HTR-8/SVneo (cell line): ENCODE data around the gene STK24.
"Not testable (repeated sequence)": the region's sequence is repeated elsewhere in the genome, so short reads cannot be mapped to it uniquely, and the experiment has no call there.

Experiments used
- DNase-seq: peaks from one replicate; pipeline ENCODE4 v3.0.0; 2011; ENCODE audit warnings: low spot score, mixed read lengths; ENCODE audit not compliant: insufficient read length
- FAIRE-seq: peaks from 2 replicates; lab custom pipeline; 2011; peaks lifted over from hg19 to GRCh38; lab: Jason Lieb, UNC

STK24 gene

DNA sequence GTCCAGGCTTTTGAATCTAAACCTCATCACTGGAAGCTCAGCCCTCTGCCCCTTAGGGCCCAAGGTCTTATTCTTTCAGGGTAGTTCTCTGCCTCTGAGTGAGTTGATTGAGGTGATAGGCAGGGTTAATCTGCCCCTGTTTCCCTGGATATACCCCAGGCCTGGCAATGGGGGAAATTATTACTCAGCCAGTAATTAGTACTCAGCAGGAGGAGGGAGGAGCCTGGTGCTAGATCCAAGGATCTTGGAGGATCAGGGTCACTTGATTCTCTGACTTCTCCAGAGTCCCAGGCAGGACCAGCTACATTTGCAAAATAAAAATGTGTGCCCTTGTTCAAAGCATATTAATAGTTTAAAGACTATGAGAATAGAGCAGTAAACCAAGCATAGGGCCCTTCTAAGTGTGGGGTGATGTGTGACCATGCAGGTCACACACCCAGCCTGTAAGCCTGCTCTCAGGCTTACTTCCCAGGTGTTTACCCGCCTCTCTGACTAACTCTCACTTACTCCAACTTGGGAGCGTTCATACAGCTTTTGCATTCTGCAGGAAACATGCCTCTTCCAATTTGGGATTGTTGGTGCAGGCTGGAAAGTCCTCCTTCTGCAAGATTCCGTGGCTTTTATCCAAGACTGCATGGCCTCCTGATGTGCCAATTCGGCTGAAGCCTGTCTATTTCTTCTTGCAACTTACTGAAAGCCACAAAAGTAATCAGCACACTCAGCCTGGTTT, 7.9 kb upstream of the STK24 start:
- DNase-seq, result no peak
- no peak for FAIRE-seq

DNA sequence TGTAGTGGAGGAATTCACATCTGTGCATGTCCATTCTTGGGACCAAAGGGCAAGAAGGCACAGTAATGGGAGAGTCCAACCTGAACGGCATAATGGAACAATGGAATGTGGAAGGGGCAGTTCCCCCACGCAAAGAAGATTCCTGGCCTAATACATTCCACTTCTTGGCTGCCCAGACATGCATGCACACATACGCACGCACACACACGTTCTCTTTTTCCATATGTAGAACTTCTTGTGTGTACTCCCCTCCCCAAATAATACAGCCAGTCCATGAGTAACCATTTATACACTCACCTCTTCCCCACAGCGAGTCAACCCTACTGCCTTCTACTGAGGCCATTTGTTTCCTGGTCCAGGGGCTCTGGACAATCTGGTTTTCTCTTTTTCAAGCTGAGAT, 6.0 kb upstream of the STK24 start:
- FAIRE-seq (no peak), DNase-seq (no peak)

DNA sequence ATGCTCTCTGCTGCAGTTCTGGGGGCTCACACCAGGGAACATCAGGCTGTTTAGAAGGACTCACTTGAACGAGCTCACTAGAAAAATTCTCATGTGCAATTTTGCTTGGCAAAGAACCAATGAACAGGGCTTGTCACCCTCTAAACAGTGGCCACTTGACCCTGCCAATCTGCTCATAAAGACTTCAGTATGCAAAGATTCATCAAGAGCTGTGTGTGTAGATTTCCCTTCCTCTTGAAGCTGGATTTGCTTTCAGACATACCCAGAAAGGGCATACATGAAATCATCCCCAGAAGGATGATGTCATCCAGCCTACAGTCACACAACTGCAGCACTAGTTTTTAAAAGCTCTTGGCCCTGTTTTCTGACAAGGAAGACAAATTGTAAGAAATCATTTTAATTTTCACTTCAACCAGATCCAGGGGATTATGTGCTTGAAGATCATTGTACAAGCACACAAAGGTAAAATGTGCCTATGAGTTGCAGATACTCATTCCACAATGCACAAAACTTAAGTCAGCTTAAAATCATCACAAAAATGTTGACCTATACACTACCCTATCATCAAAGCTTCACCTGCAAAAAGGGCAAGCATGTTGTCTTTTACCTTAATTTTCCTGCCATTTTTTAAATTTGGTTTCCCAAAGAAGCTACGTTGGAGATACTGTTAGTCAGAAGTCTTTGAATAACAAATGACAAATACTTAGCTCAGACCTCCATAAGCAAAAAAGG, 5.2 kb upstream of the STK24 start:
- FAIRE-seq (no peak), DNase-seq (no peak)

DNA sequence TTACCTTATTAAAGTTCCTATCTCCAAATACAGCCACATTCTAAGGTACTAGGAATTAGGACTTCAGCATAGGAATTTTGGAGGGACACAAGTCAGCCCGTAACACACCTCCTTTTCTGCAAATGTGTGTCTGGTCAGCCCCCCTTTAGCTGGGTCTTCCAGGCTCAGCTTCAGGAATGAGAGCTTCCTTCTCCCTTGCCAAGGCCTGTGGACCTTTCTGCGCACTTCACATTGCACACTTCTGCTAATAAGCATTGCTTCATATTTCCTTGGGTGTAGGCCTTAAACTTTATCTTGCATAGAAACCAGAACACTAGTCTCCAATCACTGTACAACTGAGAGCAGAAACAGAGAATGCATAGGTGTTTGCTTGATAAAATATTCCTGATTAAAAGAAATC, 4.5 kb upstream of the STK24 start:
- FAIRE-seq (no peak), DNase-seq (no peak)

DNA sequence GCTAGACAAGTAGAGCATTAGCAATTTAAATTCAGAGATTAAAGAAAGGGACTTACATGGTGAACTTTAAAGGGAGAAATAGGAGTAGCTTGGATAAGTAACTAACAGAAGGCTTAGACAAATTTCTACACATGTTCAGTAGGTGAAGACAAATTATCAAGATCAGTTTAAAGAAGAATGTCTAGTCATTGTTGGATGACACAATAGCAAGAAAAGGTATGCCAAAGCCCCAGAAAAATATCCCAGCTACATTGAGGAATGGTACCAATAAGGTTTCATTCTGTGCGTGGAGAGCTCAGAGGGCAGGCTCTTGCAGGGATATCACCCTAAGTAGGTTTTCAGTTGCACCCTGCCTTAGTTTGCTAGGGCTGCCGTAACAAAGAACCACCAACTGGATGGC, 3.5 kb upstream of the STK24 start:
- FAIRE-seq (no peak), DNase-seq (no peak)

DNA sequence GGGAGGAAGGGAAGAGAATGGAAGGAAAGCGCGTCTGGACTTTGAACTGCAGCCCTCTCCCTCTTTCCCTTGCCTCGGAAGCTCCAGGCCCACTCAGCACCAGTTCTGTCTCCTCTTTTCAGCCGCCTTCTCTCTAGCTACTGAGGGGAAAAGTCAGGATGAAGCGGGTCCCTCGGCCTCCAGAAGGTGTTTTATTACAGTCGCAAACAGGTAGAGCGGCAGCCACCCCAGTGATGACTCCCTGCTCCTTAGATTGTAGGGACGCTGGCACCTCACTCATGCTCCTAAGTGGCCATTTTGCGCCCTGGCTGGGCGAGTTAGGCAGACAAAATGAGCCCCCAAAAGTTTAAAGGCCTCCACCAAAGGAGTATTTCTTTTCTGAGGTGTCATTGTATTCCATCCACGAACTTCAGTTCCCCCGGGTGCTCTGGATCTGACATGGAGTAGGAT, 954 bp upstream of the STK24 start:
- no peak for FAIRE-seq

DNA sequence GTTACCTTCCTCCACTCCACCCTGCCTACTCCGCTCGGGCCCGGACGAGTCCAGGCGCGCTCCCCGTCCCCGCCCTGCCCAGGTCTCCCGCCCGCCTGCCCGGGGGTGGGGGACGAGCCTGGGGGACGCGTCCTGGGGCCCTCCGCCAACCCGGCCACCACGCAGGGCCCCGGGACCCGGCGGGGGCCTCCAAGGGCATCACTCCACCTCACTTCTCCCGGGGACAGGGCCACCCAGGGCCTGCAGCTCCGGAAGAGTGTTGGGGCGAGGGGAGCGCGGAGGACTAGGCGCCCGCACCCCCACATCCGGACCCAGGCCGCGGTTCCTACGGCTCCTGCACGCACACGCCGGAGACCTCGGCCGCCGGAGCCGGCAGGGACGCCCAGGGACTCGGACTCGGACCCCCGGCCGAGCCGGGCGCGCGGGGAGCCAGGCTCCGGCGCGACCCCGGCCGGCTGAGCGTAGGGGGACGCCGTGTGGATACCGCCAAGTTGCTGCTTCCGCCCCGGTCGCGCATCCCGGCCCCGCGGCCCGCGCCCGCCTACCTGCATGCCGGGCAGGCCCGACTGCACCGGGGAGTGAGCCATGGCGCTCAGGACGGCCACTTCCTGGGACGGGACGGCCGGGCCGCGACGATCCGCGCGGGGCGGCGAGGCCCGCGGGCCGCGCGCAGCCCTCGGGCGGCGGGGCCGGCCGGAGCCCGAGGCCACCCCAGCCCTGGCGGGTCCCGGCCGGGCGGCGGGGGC, 534 bp downstream of the STK24 start:
- FAIRE-seq, result no peak
- DNase-seq, result no peak

More for the DNA sequence above, 954 bp upstream of the STK24 start:
- DNase-seq, result no peak

DNA sequence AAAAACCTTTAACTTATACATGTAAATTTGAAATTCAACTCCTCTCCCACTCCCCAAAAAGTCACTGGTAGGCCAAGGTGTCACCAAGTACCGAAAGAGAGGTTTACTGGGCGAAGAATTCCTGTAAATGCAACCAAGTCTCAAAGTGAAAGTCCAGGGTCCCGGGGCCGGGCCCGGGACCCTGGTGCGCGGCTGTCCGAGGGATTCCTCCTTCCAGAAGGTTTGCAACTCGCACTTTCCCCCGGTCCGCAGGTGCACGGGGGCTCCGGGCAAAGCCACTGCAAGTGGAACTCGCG, 1.1 kb downstream of the STK24 start:
- FAIRE-seq, result no peak
- DNase-seq, result no peak

DNA sequence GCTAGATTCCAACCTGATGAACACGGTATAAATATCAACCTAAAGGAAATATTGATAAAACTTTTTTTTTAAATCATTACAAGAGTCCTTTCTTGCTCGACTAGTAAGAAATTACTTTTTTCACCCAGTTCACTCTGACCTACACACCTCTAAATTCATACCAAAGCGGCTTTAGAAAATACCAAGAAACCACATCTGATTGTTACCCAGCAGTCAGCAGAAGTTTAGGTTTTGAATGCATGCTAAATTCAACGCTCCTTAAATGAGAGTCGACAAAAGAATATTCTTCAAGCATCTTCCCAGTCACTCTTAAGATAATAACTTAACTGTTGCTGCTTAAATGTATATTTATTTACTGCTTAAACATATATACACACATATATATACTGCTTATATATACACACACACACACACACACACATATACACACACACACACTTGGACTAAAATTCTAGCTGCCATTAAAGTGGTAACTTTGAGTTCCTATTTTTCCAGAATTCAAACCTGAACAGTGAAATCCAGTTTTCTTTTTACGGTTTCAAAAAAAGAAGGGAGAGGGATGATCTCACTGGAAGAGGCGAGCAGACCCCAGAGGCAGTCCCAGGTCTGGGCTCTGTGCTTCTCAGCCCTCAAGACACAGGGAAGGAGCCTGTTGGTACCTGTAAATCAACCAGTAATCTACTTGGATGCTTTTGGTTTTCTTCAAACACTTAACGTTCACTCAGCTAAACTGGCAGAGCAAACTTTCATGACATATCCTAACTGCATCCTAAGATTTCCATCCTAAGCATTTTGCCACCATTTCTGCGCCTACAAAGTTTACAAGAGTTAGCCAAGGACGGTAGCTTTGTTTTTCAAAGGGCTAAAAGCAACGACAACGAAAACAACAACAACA, 1.7 kb downstream of the STK24 start:
- FAIRE-seq (no peak), DNase-seq (no peak)

DNA sequence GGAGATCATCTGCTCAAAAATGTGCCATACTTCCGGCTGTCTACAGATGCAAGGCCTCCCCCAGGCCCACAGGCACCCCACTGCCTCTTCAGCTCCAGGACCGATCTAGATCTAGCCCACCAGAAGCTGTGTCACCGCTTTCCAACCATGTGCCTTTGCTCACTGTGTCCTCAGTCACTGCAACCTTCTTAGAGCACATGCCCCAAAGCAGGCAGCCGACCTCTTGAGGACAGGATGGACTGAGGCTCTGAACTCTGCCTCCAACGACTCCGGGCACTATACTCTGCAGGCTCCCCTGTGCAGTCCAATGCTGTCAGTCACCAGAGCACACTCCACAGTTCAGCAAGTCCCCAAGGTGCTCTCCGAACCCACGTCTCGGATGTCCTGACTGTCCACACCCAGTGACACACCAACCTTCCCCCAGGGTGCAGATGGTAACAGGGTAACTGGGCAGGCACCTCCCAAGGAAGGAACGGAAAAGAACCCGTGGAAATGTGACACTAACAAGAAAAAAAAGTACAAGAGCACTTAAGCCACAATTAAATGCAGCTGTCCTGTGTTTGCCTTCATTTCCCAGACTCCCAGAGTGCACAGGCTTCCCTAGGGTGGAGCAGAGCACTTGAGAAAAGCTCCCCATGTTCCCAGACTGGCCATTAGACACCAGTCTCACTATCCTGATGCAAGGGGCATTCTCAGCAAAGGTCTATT, 4.8 kb downstream of the STK24 start:
- FAIRE-seq (no peak), DNase-seq (no peak)

DNA sequence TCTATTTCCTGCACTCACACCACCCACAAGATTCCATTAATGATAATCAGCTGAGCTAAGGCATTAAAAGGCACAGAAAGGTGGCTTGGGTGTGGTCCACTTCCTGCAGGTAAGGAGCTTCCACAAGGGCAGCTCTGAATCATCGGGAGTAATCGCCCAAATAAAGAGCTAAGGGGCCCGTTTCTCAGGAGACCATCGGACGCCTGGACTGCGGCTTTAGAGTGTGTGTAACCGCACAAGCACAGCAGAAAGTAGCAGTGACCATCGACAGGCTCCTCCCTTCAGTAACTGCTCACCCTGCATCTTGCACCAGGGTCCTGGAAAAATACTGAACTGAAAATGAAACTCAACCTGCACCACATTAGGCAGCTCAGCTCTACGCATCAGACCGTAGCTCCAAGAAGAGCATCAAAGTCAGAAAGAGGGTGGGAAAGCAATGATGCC, 6.0 kb downstream of the STK24 start:
- DNase-seq (no peak), FAIRE-seq (no peak)

DNA sequence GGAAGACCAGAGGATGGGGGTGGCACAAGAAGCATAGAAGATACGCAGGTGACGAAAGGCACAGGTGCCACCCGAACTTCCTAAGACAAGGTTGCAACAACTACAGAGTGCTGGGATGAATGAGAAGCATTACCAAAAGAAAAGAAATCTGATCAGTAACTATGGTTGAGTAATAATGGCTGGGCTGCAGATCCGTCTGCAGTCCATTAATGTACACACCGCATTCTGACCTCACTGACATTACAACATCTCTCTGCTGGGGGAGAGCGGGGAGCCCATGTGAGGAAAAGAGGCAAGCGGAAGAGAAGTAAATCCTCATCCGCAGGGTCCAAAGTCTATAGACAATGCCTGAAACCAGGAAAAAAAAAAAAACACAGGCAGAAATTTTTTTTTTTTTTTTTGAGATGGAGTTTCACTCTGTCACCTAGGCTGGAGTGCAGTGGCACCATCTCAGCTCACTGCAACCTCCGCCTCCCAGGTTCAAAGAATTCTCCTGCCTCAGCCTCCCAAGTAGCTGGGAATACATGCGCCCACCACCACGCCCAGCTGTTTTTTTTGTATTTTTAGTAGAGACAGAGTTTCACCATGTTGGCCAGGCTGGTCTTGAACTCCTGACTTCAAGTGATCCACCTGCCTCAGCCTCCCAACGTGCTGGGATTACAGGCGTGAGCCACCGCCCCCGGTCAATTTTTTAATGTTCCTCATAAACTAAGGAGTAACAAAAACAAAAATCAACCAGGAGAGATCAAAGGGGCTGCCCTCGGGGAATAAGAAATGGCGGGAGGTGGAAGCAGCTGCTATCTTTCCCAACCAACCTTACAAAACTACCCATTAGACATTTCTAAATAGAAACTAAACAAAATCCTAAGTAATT, 7.2 kb downstream of the STK24 start:
- FAIRE-seq, result not testable (repeated sequence)

DNA sequence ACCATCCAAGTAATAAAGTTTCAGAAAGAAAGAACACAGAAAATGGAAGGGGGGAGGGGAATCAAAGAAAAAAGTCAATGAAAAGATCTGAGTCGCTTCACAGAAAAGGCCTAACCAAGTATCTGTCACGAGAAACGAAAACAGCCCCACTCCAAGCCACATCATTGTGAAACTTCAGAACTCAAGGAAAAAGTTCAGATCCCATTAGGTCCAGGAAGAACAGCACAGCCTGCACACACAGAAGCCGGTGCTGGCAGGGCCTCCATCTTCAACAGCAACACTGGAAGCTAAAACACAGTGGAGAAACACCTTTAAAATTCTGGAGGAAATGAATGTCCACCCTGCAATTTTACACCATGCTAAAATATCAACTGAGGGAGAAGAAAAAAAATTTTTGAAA, 8.0 kb downstream of the STK24 start:
- DNase-seq, result no peak
- no peak for FAIRE-seq

More for the DNA sequence above, 7.2 kb downstream of the STK24 start:
- DNase-seq, result not testable (repeated sequence)

DNA sequence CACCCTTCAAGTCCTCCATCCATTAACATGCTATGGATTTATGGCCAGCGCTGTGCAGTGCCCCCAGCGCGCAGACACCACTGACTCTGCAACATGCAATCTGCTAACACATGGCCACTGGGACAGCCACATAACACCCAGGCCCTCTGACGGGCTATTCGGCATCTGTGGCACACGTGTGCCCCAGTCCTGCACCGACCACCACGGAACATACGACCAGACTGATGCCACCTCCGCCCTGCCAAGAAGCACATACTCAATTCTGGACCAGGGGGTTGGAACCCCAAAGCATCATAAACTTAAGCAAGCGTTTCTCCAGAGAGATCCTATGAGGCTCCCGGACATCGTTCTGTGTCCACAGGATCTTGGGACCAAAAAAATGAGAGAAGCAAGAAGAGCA, 9.8 kb downstream of the STK24 start:
- FAIRE-seq (no peak), DNase-seq (no peak)

DNA sequence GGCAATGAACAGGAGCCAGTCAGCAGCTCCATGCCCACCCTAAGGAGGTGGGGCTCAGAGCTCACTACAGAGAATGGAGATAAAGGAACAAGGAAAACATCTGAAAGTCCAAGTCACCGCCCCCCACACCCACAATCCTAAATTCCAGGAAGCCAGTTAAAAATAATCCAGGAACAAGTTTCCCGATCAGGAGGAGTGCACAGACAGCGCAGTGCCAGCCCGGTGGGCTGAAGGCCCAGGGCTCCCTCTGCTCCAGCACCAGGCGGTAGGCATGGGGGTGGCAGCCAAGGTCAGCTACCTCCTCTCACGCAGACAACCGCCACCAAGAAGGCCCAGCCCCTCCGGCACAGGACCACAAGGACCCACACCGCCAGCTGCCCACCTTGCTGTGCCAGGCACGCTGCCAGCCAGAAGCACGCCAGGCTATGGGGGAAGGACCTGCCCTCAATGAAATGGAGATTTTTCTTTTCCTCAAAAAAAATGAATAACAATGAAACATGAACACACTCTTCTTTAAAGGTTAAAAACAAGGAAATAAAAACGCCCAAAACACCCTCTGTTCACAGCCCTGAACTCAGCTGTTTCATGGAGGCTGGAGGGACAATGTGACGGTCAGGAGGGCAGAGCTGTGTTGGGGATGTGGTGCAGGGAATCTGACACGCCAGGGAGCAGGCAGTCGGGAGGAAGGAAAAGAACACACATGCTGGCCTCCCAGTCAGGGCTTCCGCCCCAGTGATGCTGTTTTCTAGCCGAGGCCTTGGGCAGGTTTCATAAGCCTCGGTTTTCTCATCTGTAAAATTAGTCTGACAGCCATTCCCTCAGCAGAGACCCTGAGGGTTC, 11.0 kb downstream of the STK24 start:
- no peak for FAIRE-seq
- no peak for DNase-seq

DNA sequence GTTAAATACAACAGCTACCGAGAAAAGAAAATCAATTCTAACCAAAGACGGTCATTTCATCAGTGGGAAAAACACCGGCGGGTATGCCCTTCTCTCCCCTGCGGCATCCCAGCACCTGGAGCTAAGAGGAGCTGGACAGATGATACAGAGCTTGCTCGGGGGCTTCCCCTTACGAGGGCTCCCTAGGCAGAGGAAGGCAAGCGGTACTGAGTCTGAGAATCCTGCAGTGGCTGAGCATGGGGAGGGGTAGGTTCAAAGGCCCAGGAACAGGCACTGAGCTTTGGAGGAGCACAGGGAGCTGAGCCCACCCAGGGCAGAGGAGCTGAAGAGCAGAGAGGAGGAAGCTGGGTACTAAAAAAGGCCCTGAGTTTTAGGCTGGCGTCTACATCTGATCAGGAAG, 12.7 kb downstream of the STK24 start:
- FAIRE-seq, result no peak
- no peak for DNase-seq

DNA sequence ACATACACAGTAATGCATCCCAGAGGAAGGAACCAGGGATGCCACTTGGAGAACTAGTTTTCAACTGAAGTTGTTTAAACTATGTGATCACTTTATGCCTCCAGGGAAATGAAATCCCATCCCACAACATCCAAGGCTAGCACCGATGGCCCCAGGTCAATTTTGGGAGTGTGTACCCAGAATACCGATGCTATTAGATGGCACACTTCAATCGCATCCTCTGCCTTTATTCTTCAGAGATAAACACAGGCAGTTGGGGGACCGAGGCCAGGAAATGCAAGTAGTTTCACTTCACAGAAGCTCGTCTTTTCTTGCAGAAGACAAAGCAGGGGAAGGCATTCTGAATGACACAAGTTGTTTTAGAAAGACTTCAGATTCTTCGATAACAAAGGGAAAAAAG, 13.8 kb downstream of the STK24 start:
- FAIRE-seq (no peak), DNase-seq (no peak)

DNA sequence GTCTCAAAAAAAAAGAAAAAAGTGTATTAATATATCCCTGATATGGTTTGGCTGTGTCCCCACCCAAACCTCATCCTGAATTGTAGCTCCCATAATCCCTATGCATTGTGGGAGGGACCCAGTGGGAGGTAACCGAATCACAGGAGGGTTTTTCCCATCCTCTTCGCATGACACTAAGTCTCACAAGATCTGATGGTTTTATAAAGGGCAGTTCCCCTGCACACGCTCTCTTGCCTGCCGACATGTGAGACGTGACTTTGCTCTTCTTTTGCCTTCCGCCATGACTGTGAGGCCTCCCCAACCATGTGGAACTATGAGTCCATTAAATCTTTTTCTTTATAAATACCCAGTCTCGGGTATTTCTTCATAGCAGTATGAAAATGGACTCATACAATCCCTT, 17.7 kb downstream of the STK24 start:
- no peak for DNase-seq
- FAIRE-seq, result no peak
